HL-60 (cell line): ENCODE data around the gene SLC6A18.

Experiments
- GABPA ChIP-seq: IDR thresholded peaks from 2 replicates; pipeline ENCODE4 v1.6.1; 2012; ENCODE audit warnings: low read depth
- POLR2AphosphoS5 ChIP-seq: IDR thresholded peaks from 2 replicates; pipeline ENCODE4 v1.6.1; 2012; ENCODE audit warnings: low read depth
- TF ChIP-seq, protein P1 (sequence below): IDR thresholded peaks from one replicate; pipeline ENCODE4 v1.5.1; 2011; ENCODE audit warnings: low read length, control low read depth, inconsistent platforms; ENCODE audit not compliant: insufficient read depth
- TF ChIP-seq, protein P2 (sequence below): IDR thresholded peaks from 2 replicates; pipeline ENCODE4 v1.6.1; 2012; ENCODE audit warnings: low read depth; ENCODE audit not compliant: insufficient replicate concordance

DNA sequence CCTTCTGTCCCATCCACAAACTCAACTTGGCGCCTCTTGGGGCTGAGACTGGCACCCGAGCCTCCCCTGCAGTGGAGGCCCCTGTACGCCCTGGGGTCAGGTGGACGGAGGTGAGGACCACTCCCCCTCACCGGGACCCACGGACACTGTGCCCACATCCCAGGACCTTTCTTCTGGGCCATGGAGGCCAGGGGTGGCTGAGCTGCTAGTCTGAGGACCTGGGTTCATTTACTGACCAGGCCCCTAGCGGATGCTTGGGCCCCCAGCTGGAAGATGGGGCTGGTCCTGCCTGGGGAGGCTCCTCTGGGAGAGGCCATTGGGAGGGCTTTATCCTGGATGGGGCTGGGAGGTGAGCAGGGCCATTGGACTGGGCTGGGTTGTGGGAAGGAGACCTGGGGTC is 40.7 kb upstream of the SLC6A18 start:
- TF ChIP-seq POLR2AphosphoS5 (no peak), GABPA (no peak)
- TF ChIP-seq, protein P1, sequence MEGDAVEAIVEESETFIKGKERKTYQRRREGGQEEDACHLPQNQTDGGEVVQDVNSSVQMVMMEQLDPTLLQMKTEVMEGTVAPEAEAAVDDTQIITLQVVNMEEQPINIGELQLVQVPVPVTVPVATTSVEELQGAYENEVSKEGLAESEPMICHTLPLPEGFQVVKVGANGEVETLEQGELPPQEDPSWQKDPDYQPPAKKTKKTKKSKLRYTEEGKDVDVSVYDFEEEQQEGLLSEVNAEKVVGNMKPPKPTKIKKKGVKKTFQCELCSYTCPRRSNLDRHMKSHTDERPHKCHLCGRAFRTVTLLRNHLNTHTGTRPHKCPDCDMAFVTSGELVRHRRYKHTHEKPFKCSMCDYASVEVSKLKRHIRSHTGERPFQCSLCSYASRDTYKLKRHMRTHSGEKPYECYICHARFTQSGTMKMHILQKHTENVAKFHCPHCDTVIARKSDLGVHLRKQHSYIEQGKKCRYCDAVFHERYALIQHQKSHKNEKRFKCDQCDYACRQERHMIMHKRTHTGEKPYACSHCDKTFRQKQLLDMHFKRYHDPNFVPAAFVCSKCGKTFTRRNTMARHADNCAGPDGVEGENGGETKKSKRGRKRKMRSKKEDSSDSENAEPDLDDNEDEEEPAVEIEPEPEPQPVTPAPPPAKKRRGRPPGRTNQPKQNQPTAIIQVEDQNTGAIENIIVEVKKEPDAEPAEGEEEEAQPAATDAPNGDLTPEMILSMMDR: no peak
- TF ChIP-seq, protein P2, sequence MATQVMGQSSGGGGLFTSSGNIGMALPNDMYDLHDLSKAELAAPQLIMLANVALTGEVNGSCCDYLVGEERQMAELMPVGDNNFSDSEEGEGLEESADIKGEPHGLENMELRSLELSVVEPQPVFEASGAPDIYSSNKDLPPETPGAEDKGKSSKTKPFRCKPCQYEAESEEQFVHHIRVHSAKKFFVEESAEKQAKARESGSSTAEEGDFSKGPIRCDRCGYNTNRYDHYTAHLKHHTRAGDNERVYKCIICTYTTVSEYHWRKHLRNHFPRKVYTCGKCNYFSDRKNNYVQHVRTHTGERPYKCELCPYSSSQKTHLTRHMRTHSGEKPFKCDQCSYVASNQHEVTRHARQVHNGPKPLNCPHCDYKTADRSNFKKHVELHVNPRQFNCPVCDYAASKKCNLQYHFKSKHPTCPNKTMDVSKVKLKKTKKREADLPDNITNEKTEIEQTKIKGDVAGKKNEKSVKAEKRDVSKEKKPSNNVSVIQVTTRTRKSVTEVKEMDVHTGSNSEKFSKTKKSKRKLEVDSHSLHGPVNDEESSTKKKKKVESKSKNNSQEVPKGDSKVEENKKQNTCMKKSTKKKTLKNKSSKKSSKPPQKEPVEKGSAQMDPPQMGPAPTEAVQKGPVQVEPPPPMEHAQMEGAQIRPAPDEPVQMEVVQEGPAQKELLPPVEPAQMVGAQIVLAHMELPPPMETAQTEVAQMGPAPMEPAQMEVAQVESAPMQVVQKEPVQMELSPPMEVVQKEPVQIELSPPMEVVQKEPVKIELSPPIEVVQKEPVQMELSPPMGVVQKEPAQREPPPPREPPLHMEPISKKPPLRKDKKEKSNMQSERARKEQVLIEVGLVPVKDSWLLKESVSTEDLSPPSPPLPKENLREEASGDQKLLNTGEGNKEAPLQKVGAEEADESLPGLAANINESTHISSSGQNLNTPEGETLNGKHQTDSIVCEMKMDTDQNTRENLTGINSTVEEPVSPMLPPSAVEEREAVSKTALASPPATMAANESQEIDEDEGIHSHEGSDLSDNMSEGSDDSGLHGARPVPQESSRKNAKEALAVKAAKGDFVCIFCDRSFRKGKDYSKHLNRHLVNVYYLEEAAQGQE: no peak
